IMR-90 (cell line): ENCODE data around the gene TLR3. TPM values are rescaled to one million over a fixed set of nuclear protein-coding genes. Genes with fewer than 3 reads are reported as not detected.

Source experiments
- ATAC-seq: fragments of 200-7000 bp; cut with Tn5 transposase; 2 replicates; pipeline ENCODE4 v1.9.1; 2020; ENCODE audit warnings: low read depth, mild to moderate bottlenecking, moderate library complexity
- BruUV-seq: library from RNA; stranded (reverse); fragments of 400-500 nt; replicated peaks from 2 replicates; lab custom pipeline; 2021; lab: Mats Ljungman, UMichigan
- CTCF ChIA-PET: fragments of 300-600 bp; formaldehyde crosslinking; extraction: SDS; loops from one replicate; lab custom pipeline; 2021; ENCODE audit warnings: antibody characterized with exemption; lab: Yijun Ruan, JAX
- POLR2A ChIA-PET: fragments of 300-600 bp; sonication (Branson Sonifier 250); formaldehyde crosslinking; loops from one replicate; lab custom pipeline; 2022; ENCODE audit warnings: antibody characterized with exemption; ENCODE audit not compliant: unreplicated experiment; lab: Charles Lee
- DNase-seq: peaks from one replicate; pipeline ENCODE4 v3.0.0; 2013
- H2AFZ ChIP-seq: replicated peaks from 2 replicates; pipeline ENCODE3; 2013; ENCODE audit warnings: low read length, mild to moderate bottlenecking; ENCODE audit not compliant: poor library complexity
- H2AK5ac ChIP-seq: 2 replicates; pipeline ENCODE4 v1.6.1; 2013; ENCODE audit warnings: low read depth, low read length, inconsistent platforms
- H2AK9ac ChIP-seq: replicated peaks from 2 replicates; pipeline ENCODE3; 2013; ENCODE audit warnings: mild to moderate bottlenecking, low read depth, low read length, moderate library complexity; ENCODE audit not compliant: poor library complexity
- H2BK120ac ChIP-seq: 2 replicates; pipeline ENCODE4 v1.6.1; 2013; ENCODE audit warnings: low read depth, low read length, inconsistent platforms
- H2BK15ac ChIP-seq: 3 replicates; pipeline ENCODE4 v1.6.1; 2013; ENCODE audit warnings: low read depth, low read length, inconsistent platforms
- H2BK20ac ChIP-seq: 2 replicates; pipeline ENCODE4 v1.6.1; 2013; ENCODE audit warnings: low read depth, mild to moderate bottlenecking, inconsistent platforms, low read length, moderate library complexity
- H2BK5ac ChIP-seq: 2 replicates; pipeline ENCODE4 v1.6.1; 2013; ENCODE audit warnings: mild to moderate bottlenecking, low read depth, low read length, inconsistent platforms; ENCODE audit not compliant: poor library complexity, severe bottlenecking
- H3K14ac ChIP-seq: replicated peaks from 2 replicates; pipeline ENCODE4 v1.6.1; 2013; ENCODE audit warnings: low read depth, low read length, inconsistent platforms
- H3K18ac ChIP-seq: 2 replicates; pipeline ENCODE4 v1.6.1; 2013; ENCODE audit warnings: low read depth, low read length, control low read depth
- H3K23ac ChIP-seq: 2 replicates; pipeline ENCODE4 v1.6.1; 2013; ENCODE audit warnings: low read depth, low read length, inconsistent platforms
- H3K27ac ChIP-seq: 2 replicates; pipeline ENCODE4 v1.5.1; 2013; ENCODE audit warnings: mild to moderate bottlenecking, control low read depth, low read length; ENCODE audit not compliant: insufficient read depth
- H3K27me3 ChIP-seq: 2 replicates; pipeline ENCODE4 v1.6.1; 2013; ENCODE audit warnings: low read length; ENCODE audit not compliant: control insufficient read depth, insufficient read depth
- H3K36me3 ChIP-seq: 2 replicates; pipeline ENCODE4 v1.6.1; 2013; ENCODE audit warnings: low read length, mixed read lengths; ENCODE audit not compliant: control insufficient read depth, insufficient read depth
- H3K4ac ChIP-seq: 2 replicates; pipeline ENCODE4 v1.6.1; 2013; ENCODE audit warnings: low read depth, low read length, inconsistent platforms
- H3K4me1 ChIP-seq: 2 replicates; pipeline ENCODE4 v1.6.1; 2013; ENCODE audit warnings: low read length, mixed read lengths; ENCODE audit not compliant: control insufficient read depth, insufficient read depth
- H3K4me2 ChIP-seq: 2 replicates; pipeline ENCODE4 v1.6.1; 2013; ENCODE audit warnings: low read depth, mild to moderate bottlenecking, control low read depth, low read length, moderate library complexity
- H3K4me3 ChIP-seq: 2 replicates; pipeline ENCODE4 v1.5.1; 2013; ENCODE audit warnings: low read depth, mild to moderate bottlenecking, control low read depth, low read length, moderate library complexity; ENCODE audit not compliant: insufficient read depth
- H3K56ac ChIP-seq: 2 replicates; pipeline ENCODE4 v1.6.1; 2013; ENCODE audit warnings: low read length, inconsistent platforms; ENCODE audit not compliant: insufficient read depth; ENCODE audit errors: extremely low read depth
- H3K79me1 ChIP-seq, 2 experiments: 2 replicates each; pipeline ENCODE4 v1.6.1; 2013; ENCODE audit warnings: low read length in 2 of 2, inconsistent platforms in 1 of 2, low read depth in 1 of 2
- H3K9ac ChIP-seq: 2 replicates; pipeline ENCODE4 v1.6.1; 2013; ENCODE audit warnings: low read depth, low read length, control low read depth
- H3K9me1 ChIP-seq: 2 replicates; pipeline ENCODE4 v1.6.1; 2013; ENCODE audit warnings: low read length, inconsistent platforms; ENCODE audit not compliant: insufficient read depth
- H3K9me3 ChIP-seq: 2 replicates; pipeline ENCODE4 v1.6.1; 2013; ENCODE audit warnings: low read length; ENCODE audit not compliant: control insufficient read depth, insufficient read depth
- H4K20me1 ChIP-seq: 2 replicates; pipeline ENCODE4 v1.6.1; 2013; ENCODE audit warnings: low read length, inconsistent platforms; ENCODE audit not compliant: insufficient read depth
- H4K5ac ChIP-seq: 2 replicates; pipeline ENCODE4 v1.6.1; 2013; ENCODE audit warnings: mild to moderate bottlenecking, low read depth, low read length, control low read depth
- H4K8ac ChIP-seq, 2 experiments: 2 replicates each; pipeline ENCODE4 v1.6.1; 2013; ENCODE audit warnings: low read depth in 2 of 2, low read length in 2 of 2, control low read depth in 1 of 2, inconsistent platforms in 1 of 2
- H4K91ac ChIP-seq: 2 replicates; pipeline ENCODE4 v1.6.1; 2013; ENCODE audit warnings: low read depth, low read length, inconsistent platforms; ENCODE audit not compliant: insufficient read depth
- SMC3 ChIP-seq: fragments of 150-350 bp; IDR thresholded peaks from 2 replicates; pipeline ENCODE4 v1.6.1; 2016; ENCODE audit warnings: low read depth, mild to moderate bottlenecking, antibody characterized with exemption, low read length, moderate library complexity
- dilution Hi-C: fragments of 300-500 bp; cut with HindIII; formaldehyde crosslinking; loops from one replicate; pipeline ENCODE4 v1.14.3; 2018; ENCODE audit warnings: low sequenced_read_pairs; ENCODE audit not compliant: unreplicated experiment
- in situ Hi-C: fragments of 300-500 bp; cut with MboI; formaldehyde crosslinking; loops from 3 replicates; pipeline ENCODE4 v1.14.3; 2019; ENCODE audit warnings: low sequenced_read_pairs, inconsistent platforms, mixed read lengths
- intact Hi-C: fragments of 100-400 bp; cut with micrococcal nuclease; formaldehyde crosslinking; loops from 2 replicates; pipeline ENCODE4 v1.10.0; 2022
- polyA plus RNA-seq, 3 experiments: library from polyadenylated mRNA; depleted of rRNA; stranded (reverse); fragments of >200 nt; gene quantifications; 2 replicates each; pipeline ENCODE4 v1.2.3, GENCODE V29; 2012; ENCODE audit warnings: low replicate concordance in 1 of 3
- total RNA-seq: library from RNA; depleted of rRNA; stranded (reverse); fragments of >200 nt; gene quantifications from 2 replicates; pipeline ENCODE4 v1.2.3, GENCODE V29; 2012
- TF ChIP-seq, protein P1 (sequence below): fragments of 150-350 bp; IDR thresholded peaks from 2 replicates; pipeline ENCODE4 v1.6.1; 2016; ENCODE audit warnings: low read depth, mild to moderate bottlenecking, low read length, moderate library complexity, borderline replicate concordance

The TLR3 gene
- total and polyA plus RNA-seq, 2 of the 4 experiments (the other 2 are of a cell fraction) = 0.12 to 0.36 TPM

DNA sequence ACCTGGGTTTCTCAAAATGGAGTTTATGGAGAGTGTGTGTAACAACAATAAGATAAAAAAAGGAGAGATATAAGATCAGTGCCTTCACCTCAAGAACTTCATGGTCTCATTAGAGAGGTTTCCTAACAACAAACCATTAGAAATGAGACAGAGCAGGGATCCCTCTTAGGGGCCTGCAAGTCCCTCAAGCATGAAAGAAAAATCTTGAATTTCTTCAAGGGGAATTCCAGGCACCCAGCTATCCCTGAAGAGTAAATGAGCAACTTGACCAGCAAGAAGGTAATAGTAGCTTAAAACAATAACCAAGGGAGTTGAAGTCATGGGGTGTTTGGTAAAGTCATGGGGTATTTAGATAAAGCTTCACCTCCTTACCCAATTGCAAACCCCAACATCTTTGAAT, 49.7 kb upstream of the TLR3 start:
- H3K9me3 ChIP-seq = no peaks in the 10 kb centered on the region
- no peaks in the 10 kb centered on the region for H3K36me3 ChIP-seq
- H4K20me1 ChIP-seq = no peaks in the 10 kb centered on the region
- ChIA-PET CTCF (interaction anchor here (3.7 kb wide), 1 partner anchor 378 kb away, joined by 57 read pairs; no protein-coding TSS in a partner anchor), POLR2A (no interaction called here)
- H3K9me1 ChIP-seq = no peaks in the 10 kb centered on the region
- no peak overlapping the region for H2AK5ac ChIP-seq
- H3K18ac ChIP-seq = no peak overlapping the region
- ATAC-seq (no peak), DNase-seq (no peak)
- H3K4me2 ChIP-seq = no peak overlapping the region
- H2BK15ac ChIP-seq = no peak overlapping the region
- no peak overlapping the region for H3K9ac ChIP-seq
- dilution Hi-C loops = no loop called here
- no peak overlapping the region for H3K23ac ChIP-seq
- no peak overlapping the region for H3K4me3 ChIP-seq
- BruUV-seq = no TSS peak
- H2AK9ac ChIP-seq = no peak overlapping the region
- TF ChIP-seq, protein P1, sequence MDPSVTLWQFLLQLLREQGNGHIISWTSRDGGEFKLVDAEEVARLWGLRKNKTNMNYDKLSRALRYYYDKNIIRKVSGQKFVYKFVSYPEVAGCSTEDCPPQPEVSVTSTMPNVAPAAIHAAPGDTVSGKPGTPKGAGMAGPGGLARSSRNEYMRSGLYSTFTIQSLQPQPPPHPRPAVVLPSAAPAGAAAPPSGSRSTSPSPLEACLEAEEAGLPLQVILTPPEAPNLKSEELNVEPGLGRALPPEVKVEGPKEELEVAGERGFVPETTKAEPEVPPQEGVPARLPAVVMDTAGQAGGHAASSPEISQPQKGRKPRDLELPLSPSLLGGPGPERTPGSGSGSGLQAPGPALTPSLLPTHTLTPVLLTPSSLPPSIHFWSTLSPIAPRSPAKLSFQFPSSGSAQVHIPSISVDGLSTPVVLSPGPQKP = no peak
- no peak for TF ChIP-seq SMC3
- no peak overlapping the region for H4K5ac ChIP-seq
- H3K14ac ChIP-seq = no peak overlapping the region
- no peak overlapping the region for H3K27ac ChIP-seq
- H2BK20ac ChIP-seq = no peak overlapping the region
- H2BK5ac ChIP-seq = no peak overlapping the region
- no peaks in the 10 kb centered on the region for H3K4me1 ChIP-seq
- no peak overlapping the region for H4K8ac ChIP-seq
- no peak overlapping the region for H2BK120ac ChIP-seq
- H3K4ac ChIP-seq = no peak overlapping the region
- no peak overlapping the region for H4K91ac ChIP-seq
- H3K27me3 ChIP-seq = peaks cover 18% of the 10 kb centered on the region
- intact Hi-C loops = no loop called here
- H2AFZ ChIP-seq = no peak overlapping the region
- H3K56ac ChIP-seq = no peak overlapping the region
- H3K79me1 ChIP-seq = no peaks in the 10 kb centered on the region
- in situ Hi-C loops = no loop called here
